Occipital lobe (tissue), 2 donors: ENCODE results near the gene CMTM5. TPM values are rescaled to one million over a fixed set of nuclear protein-coding genes. Genes with fewer than 3 reads are reported as not detected.
"Not testable (repeated sequence)": the region's sequence is repeated elsewhere in the genome, so short reads cannot be mapped to it uniquely, and the experiment has no call there.

Experiments
- DNase-seq: peaks from one replicate; lab custom pipeline; 2025; lab: John Stamatoyannopoulos, UW
- total RNA-seq: library from RNA; depleted of rRNA; stranded (reverse); fragments of >200 nt; gene quantifications from one replicate; pipeline ENCODE4 v1.2.3, GENCODE V29; 2014

CMTM5 gene
- total RNA-seq, 1 donor from 2014 or later = 0.62 TPM

GRCh38 chr14:23378612-23379220, 1.9 kb downstream of the CMTM5 start:
- DNase-seq = no peak

GRCh38 chr14:23379366-23380196, 2.7 kb downstream of the CMTM5 start:
- no peak for DNase-seq

- DNase-seq = no peak
Observed at GRCh38 chr14:23380197-23380914, 3.5 kb downstream of the CMTM5 start.

- no peak for DNase-seq
Observed at GRCh38 chr14:23380976-23381375, 4.1 kb downstream of the CMTM5 start.

- DNase-seq = no peak
Observed at GRCh38 chr14:23381871-23382270, 5.0 kb downstream of the CMTM5 start.

- no peak for DNase-seq
Observed at GRCh38 chr14:23382276-23382675, 5.4 kb downstream of the CMTM5 start.

- no peak for DNase-seq
Observed at GRCh38 chr14:23382731-23383440, 6.0 kb downstream of the CMTM5 start.

- no peak for DNase-seq
Observed at GRCh38 chr14:23384364-23385080, 7.7 kb downstream of the CMTM5 start.

GRCh38 chr14:23385244-23385641, 8.4 kb downstream of the CMTM5 start:
- DNase-seq = no peak

GRCh38 chr14:23385642-23386265, 8.9 kb downstream of the CMTM5 start:
- no peak for DNase-seq

GRCh38 chr14:23386266-23386657, 9.4 kb downstream of the CMTM5 start:
- not testable (repeated sequence) for DNase-seq

- no peak for DNase-seq
Observed at GRCh38 chr14:23386999-23387398, 10.2 kb downstream of the CMTM5 start.

GRCh38 chr14:23387916-23388882, 11.4 kb downstream of the CMTM5 start:
- no peak for DNase-seq

GRCh38 chr14:23388996-23389395, 12.2 kb downstream of the CMTM5 start:
- no peak for DNase-seq

- DNase-seq = no peak
Observed at GRCh38 chr14:23389396-23389795, 12.6 kb downstream of the CMTM5 start.

GRCh38 chr14:23389871-23390270, 13.0 kb downstream of the CMTM5 start:
- DNase-seq = not testable (repeated sequence)

- no peak for DNase-seq
Observed at GRCh38 chr14:23392613-23393012, 15.8 kb downstream of the CMTM5 start.

- DNase-seq = no peak
Observed at GRCh38 chr14:23396126-23396525, 19.3 kb downstream of the CMTM5 start.

- no peak for DNase-seq
Observed at GRCh38 chr14:23396781-23397407, 20.0 kb downstream of the CMTM5 start.
